Loucy (cell line): ENCODE data around the gene RAD51B.

Experiments
- H2AFZ ChIP-seq: fragments of 200-600 bp; sonication (generic); 2 replicates; pipeline ENCODE4 v1.6.0; 2016; ENCODE audit warnings: antibody characterized with exemption, mild to moderate bottlenecking, low read length, moderate library complexity
- H3F3A ChIP-seq: fragments of 200-600 bp; 2 replicates; pipeline ENCODE4 v1.6.0; 2016; ENCODE audit warnings: antibody characterized with exemption, low read depth, mild to moderate bottlenecking
- H3K27me3 ChIP-seq: fragments of 200-600 bp; sonication (generic); 2 replicates; pipeline ENCODE4 v1.6.1; 2014; ENCODE audit warnings: low read length, mild to moderate bottlenecking; ENCODE audit not compliant: insufficient read depth, poor library complexity, severe bottlenecking
- H3K36me3 ChIP-seq: fragments of 200-600 bp; sonication (generic); 2 replicates; pipeline ENCODE4 v1.6.1; 2016; ENCODE audit warnings: low read length; ENCODE audit not compliant: insufficient read depth
- H3K4me1 ChIP-seq: fragments of 200-600 bp; sonication (generic); 2 replicates; pipeline ENCODE4 v1.5.1; 2014; ENCODE audit warnings: low read length, mild to moderate bottlenecking; ENCODE audit not compliant: insufficient read depth, poor library complexity, severe bottlenecking
- H3K4me2 ChIP-seq: fragments of 200-600 bp; sonication (generic); 2 replicates; pipeline ENCODE4 v1.6.0; 2014; ENCODE audit warnings: antibody characterized with exemption, low read length, low read depth, mild to moderate bottlenecking; ENCODE audit not compliant: poor library complexity, severe bottlenecking
- H3K4me3 ChIP-seq: fragments of 200-600 bp; sonication (generic); 2 replicates; pipeline ENCODE4 v1.5.1; 2014; ENCODE audit warnings: low read length, mild to moderate bottlenecking, mixed read lengths; ENCODE audit not compliant: poor library complexity, severe bottlenecking
- H3K79me2 ChIP-seq: fragments of 200-600 bp; sonication (generic); 2 replicates; pipeline ENCODE4 v1.6.1; 2014; ENCODE audit warnings: low read length; ENCODE audit not compliant: insufficient read depth
- H3K9ac ChIP-seq: fragments of 200-600 bp; sonication (generic); 2 replicates; pipeline ENCODE4 v1.6.0; 2014; ENCODE audit warnings: mild to moderate bottlenecking, low read depth, low read length, moderate library complexity; ENCODE audit not compliant: poor library complexity, severe bottlenecking
- H3K9me2 ChIP-seq: fragments of 200-600 bp; sonication (generic); replicated peaks from 2 replicates; pipeline ENCODE4 v1.6.1; 2016; ENCODE audit warnings: low read depth, low read length, mixed read lengths
- H3K9me3 ChIP-seq: fragments of 200-600 bp; sonication (generic); 2 replicates; pipeline ENCODE4 v1.6.1; 2014; ENCODE audit warnings: mild to moderate bottlenecking, antibody characterized with exemption, low read length, low read depth; ENCODE audit not compliant: insufficient read depth
- H4K20me1 ChIP-seq: fragments of 200-600 bp; sonication (generic); 2 replicates; pipeline ENCODE4 v1.6.0; 2014; ENCODE audit warnings: antibody characterized with exemption, low read length, mild to moderate bottlenecking; ENCODE audit not compliant: insufficient read depth, poor library complexity, severe bottlenecking
- CTCF ChIP-seq: fragments of 200-600 bp; sonication (generic); conservative IDR thresholded peaks from 2 replicates; pipeline ENCODE4 v1.5.1; 2014; ENCODE audit warnings: mild to moderate bottlenecking, antibody characterized with exemption, low read length
- EZH2phosphoT487 ChIP-seq: fragments of 200-600 bp; IDR thresholded peaks from 2 replicates; pipeline ENCODE4 v1.6.1; 2018; ENCODE audit warnings: antibody characterized with exemption, mild to moderate bottlenecking, moderate library complexity, borderline replicate concordance

Gene RAD51B

GRCh38 chr14:68094752-68095151, 275.2 kb downstream of the RAD51B start:
- Histone ChIP-seq H3K9me3 (peaks cover 2% of the 10 kb centered on the region; the same call in 1 of the 2 replicates), H3K79me2 (no peaks in the 10 kb centered on the region), H3K27me3 (no peaks in the 10 kb centered on the region), H3K4me2 (no peak overlapping the region), H3K36me3 (no peaks in the 10 kb centered on the region), H3K4me3 (no peak overlapping the region), H2AFZ (no peak overlapping the region), H3F3A (no peaks in the 10 kb centered on the region), H4K20me1 (no peaks in the 10 kb centered on the region), H3K9me2 (no peaks in the 10 kb centered on the region), H3K9ac (no peak overlapping the region), H3K4me1 (peaks cover 7% of the 10 kb centered on the region)
- TF ChIP-seq EZH2phosphoT487 (no peak), CTCF (no peak)

GRCh38 chr14:68097727-68098126, 278.1 kb downstream of the RAD51B start:
- H4K20me1 ChIP-seq, result no peaks in the 10 kb centered on the region
- peaks cover 24% of the 10 kb centered on the region for H3K9me3 ChIP-seq
- TF ChIP-seq CTCF (no peak), EZH2phosphoT487 (no peak)
- no peaks in the 10 kb centered on the region for H3K79me2 ChIP-seq
- no peak overlapping the region for H3K4me2 ChIP-seq
- no peak overlapping the region for H3K4me3 ChIP-seq
- H3K4me1 ChIP-seq, result peaks cover 7% of the 10 kb centered on the region
- no peaks in the 10 kb centered on the region for H3K9me2 ChIP-seq
- no peaks in the 10 kb centered on the region for H3F3A ChIP-seq
- no peak overlapping the region for H3K9ac ChIP-seq
- peaks cover 8% of the 10 kb centered on the region; the same call in 1 of the 2 replicates for H3K36me3 ChIP-seq
- H2AFZ ChIP-seq, result no peak overlapping the region
- no peaks in the 10 kb centered on the region for H3K27me3 ChIP-seq

- no peaks in the 10 kb centered on the region for H3K79me2 ChIP-seq
- peaks cover 7% of the 10 kb centered on the region for H3K4me1 ChIP-seq
- H3K36me3 ChIP-seq, result peaks cover 8% of the 10 kb centered on the region; the same call in 1 of the 2 replicates
- no peak overlapping the region for H2AFZ ChIP-seq
- H3K9ac ChIP-seq, result no peak overlapping the region
- no peak for TF ChIP-seq CTCF
- TF ChIP-seq EZH2phosphoT487, result no peak
- no peaks in the 10 kb centered on the region for H3K9me2 ChIP-seq
- no peaks in the 10 kb centered on the region for H3K27me3 ChIP-seq
- H3F3A ChIP-seq, result no peaks in the 10 kb centered on the region
- no peak overlapping the region for H3K4me3 ChIP-seq
- no peak overlapping the region for H3K4me2 ChIP-seq
- peaks cover 27% of the 10 kb centered on the region for H3K9me3 ChIP-seq
- H4K20me1 ChIP-seq, result no peaks in the 10 kb centered on the region
Observed at GRCh38 chr14:68098834-68099233, 279.3 kb downstream of the RAD51B start.
